Measurements from ENCODE around the gene PHC1. TPM values are rescaled to one million over a fixed set of nuclear protein-coding genes. Genes with fewer than 3 reads are reported as not detected.

The PHC1 gene
- total RNA-seq, 1 experiment from 2014 or later = 27.9 TPM

GRCh38 chr12:8969861-8970411 is 55.6 kb downstream of the PHC1 start:
- no TSS peak for BruUV-seq (replicated peaks)
- Mint-ChIP-seq H3K9me3 (ENCODE audit: low read depth, unreplicated experiment) (peaks cover 7% of the 10 kb centered on the region), H3K27ac (ENCODE audit: unreplicated experiment) (no peak overlapping the region), H3K36me3 (ENCODE audit: insufficient read depth, unreplicated experiment) (no peaks in the 10 kb centered on the region), H3K4me1 (ENCODE audit: low read depth, unreplicated experiment) (no peaks in the 10 kb centered on the region), H3K27me3 (ENCODE audit: unreplicated experiment) (no peaks in the 10 kb centered on the region), H3K4me3 (ENCODE audit: low read depth, unreplicated experiment) (no peak overlapping the region)
- TF ChIP-seq, protein P1, sequence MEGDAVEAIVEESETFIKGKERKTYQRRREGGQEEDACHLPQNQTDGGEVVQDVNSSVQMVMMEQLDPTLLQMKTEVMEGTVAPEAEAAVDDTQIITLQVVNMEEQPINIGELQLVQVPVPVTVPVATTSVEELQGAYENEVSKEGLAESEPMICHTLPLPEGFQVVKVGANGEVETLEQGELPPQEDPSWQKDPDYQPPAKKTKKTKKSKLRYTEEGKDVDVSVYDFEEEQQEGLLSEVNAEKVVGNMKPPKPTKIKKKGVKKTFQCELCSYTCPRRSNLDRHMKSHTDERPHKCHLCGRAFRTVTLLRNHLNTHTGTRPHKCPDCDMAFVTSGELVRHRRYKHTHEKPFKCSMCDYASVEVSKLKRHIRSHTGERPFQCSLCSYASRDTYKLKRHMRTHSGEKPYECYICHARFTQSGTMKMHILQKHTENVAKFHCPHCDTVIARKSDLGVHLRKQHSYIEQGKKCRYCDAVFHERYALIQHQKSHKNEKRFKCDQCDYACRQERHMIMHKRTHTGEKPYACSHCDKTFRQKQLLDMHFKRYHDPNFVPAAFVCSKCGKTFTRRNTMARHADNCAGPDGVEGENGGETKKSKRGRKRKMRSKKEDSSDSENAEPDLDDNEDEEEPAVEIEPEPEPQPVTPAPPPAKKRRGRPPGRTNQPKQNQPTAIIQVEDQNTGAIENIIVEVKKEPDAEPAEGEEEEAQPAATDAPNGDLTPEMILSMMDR (IDR thresholded peaks at IDR 0.05; ENCODE audit: unreplicated experiment) = no peak
- intact Hi-C loops (cut with micrococcal nuclease; ENCODE audit: unreplicated experiment) = no loop called here
- no peak for DNase-seq
- CTCF ChIA-PET = no interaction called here

GRCh38 chr12:8970432-8970831 is 56.1 kb downstream of the PHC1 start:
- DNase-seq = no peak
- CTCF ChIA-PET = no interaction called here
- intact Hi-C loops (cut with micrococcal nuclease; ENCODE audit: unreplicated experiment) = no loop called here
- TF ChIP-seq, protein P1 (IDR thresholded peaks at IDR 0.05; ENCODE audit: unreplicated experiment) = no peak
- Mint-ChIP-seq H3K9me3 (ENCODE audit: low read depth, unreplicated experiment) (peaks cover 7% of the 10 kb centered on the region), H3K27ac (ENCODE audit: unreplicated experiment) (no peak overlapping the region), H3K4me1 (ENCODE audit: low read depth, unreplicated experiment) (no peaks in the 10 kb centered on the region), H3K4me3 (ENCODE audit: low read depth, unreplicated experiment) (no peak overlapping the region), H3K27me3 (ENCODE audit: unreplicated experiment) (no peaks in the 10 kb centered on the region), H3K36me3 (ENCODE audit: insufficient read depth, unreplicated experiment) (no peaks in the 10 kb centered on the region)
- BruUV-seq (replicated peaks) = no TSS peak

- TF ChIP-seq, protein P1 (IDR thresholded peaks at IDR 0.05; ENCODE audit: unreplicated experiment) = no peak
- H3K36me3 Mint-ChIP-seq (ENCODE audit: insufficient read depth, unreplicated experiment) = no peaks in the 10 kb centered on the region
- BruUV-seq (replicated peaks) = no TSS peak
- CTCF ChIA-PET = no interaction called here
- no peaks in the 10 kb centered on the region for H3K27me3 Mint-ChIP-seq (ENCODE audit: unreplicated experiment)
- no peaks in the 10 kb centered on the region for H3K4me1 Mint-ChIP-seq (ENCODE audit: low read depth, unreplicated experiment)
- no peak for DNase-seq
- H3K9me3 Mint-ChIP-seq (ENCODE audit: low read depth, unreplicated experiment) = peaks cover 2% of the 10 kb centered on the region
- intact Hi-C loops (cut with micrococcal nuclease; ENCODE audit: unreplicated experiment) = no loop called here
- no peak overlapping the region for H3K4me3 Mint-ChIP-seq (ENCODE audit: low read depth, unreplicated experiment)
- H3K27ac Mint-ChIP-seq (ENCODE audit: unreplicated experiment) = no peak overlapping the region
Observed at GRCh38 chr12:8980137-8980536, 65.8 kb downstream of the PHC1 start.

DNA sequence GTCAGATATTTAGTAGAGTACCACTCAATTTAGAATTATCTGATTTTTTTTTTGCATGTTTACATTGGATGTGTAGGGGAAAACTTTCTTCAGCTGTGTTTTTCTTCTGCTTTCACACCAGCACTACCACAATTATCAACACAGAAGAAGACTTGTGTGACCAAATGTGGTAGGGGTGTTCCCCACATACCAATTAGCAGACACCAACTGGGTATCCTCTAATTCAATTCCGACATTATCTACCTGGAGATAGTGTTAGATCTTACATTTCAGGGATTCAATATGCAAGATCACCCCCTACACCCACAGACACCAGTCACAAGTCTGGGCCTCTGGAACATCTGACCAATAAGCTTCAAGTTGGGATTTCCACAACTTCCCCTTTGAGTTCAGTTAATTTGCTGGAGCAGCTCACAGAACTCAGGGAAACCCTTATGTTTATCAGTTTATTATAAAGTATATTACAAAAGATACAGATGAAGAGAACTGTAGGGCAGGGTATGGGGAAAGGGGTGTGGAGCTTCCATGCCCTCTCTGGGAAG is 71.0 kb downstream of the PHC1 start:
- H3K4me3 Mint-ChIP-seq (ENCODE audit: low read depth, unreplicated experiment) = no peak overlapping the region
- BruUV-seq (replicated peaks) = no TSS peak
- DNase-seq = no peak
- intact Hi-C loops (cut with micrococcal nuclease; ENCODE audit: unreplicated experiment) = no loop called here
- H3K4me1 Mint-ChIP-seq (ENCODE audit: low read depth, unreplicated experiment) = no peaks in the 10 kb centered on the region
- CTCF ChIA-PET = no interaction called here
- H3K27me3 Mint-ChIP-seq (ENCODE audit: unreplicated experiment) = no peaks in the 10 kb centered on the region
- H3K27ac Mint-ChIP-seq (ENCODE audit: unreplicated experiment) = no peak overlapping the region
- no peaks in the 10 kb centered on the region for H3K9me3 Mint-ChIP-seq (ENCODE audit: low read depth, unreplicated experiment)
- no peaks in the 10 kb centered on the region for H3K36me3 Mint-ChIP-seq (ENCODE audit: insufficient read depth, unreplicated experiment)
- TF ChIP-seq, protein P1 (IDR thresholded peaks at IDR 0.05; ENCODE audit: unreplicated experiment) = no peak
